Measurements from ENCODE around the gene BMP6. TPM values are rescaled to one million over a fixed set of nuclear protein-coding genes. Genes with fewer than 3 reads are reported as not detected.

BMP6 gene
- 14.8 to 21.1 TPM (median 19.0 TPM) in 5 replicates for total RNA-seq (2022; extraction: Qiagen RNA extraction)

GRCh38 chr6:7725849-7726415 is at the start of gene BMP6:
Gene BMP6, plus strand, starts transcription at chr6:7726099. Its CDS starts 857 bp downstream, at chr6:7726956.

GRCh38 chr6:7910654-7911344 is 184.9 kb downstream of the BMP6 start, which contains the start of gene TXNDC5:
Gene TXNDC5, minus strand, starts transcription at chr6:7910788. Its CDS starts 12 bp downstream, at chr6:7910776.

Other genes starting within 250 kb of the BMP6 start
- 36.3 to 56.9 TPM (median 48.8 TPM) in 5 replicates for gene DSP, start 184.4 kb upstream of the BMP6 start, total RNA-seq (2022; extraction: Qiagen RNA extraction)
- 7.5 to 10.6 TPM (median 9.7 TPM) in 5 replicates for gene SNRNP48, start 135.9 kb upstream of the BMP6 start, total RNA-seq (2022; extraction: Qiagen RNA extraction)
- gene TXNDC5, start 184.7 kb downstream of the BMP6 start, total RNA-seq (2022; extraction: Qiagen RNA extraction), result 119 to 143 TPM (median 139 TPM) in 5 replicates